HEK293 (cell line): Measurements from ENCODE around the gene AGAP1.

Experiments
- GLI4 ChIP-seq: fragments of 450-650 bp; formaldehyde crosslinking; IDR thresholded peaks from 2 replicates; pipeline ENCODE4 v1.5.1; 2016; ENCODE audit warnings: missing biosample characterization, missing genetic modification characterization
- MEIS1 ChIP-seq: sonication (generic); formaldehyde crosslinking; IDR thresholded peaks from 2 replicates; pipeline ENCODE4 v1.8.1; 2022; ENCODE audit warnings: missing genetic modification reagents, mild to moderate bottlenecking, borderline replicate concordance
- SP2 ChIP-seq: fragments of 450-650 bp; formaldehyde crosslinking; IDR thresholded peaks from 2 replicates; pipeline ENCODE4 v1.5.1; 2016; ENCODE audit warnings: missing biosample characterization, missing genetic modification characterization
- ZBTB1 ChIP-seq: fragments of 450-650 bp; formaldehyde crosslinking; IDR thresholded peaks from 2 replicates; pipeline ENCODE4 v1.5.1; 2016; ENCODE audit warnings: missing biosample characterization, missing genetic modification characterization
- ZNF37A ChIP-seq: fragments of 450-650 bp; IDR thresholded peaks from 2 replicates; pipeline ENCODE4 v1.5.1; 2018; ENCODE audit warnings: missing biosample characterization, missing genetic modification characterization
- ZNF629 ChIP-seq: fragments of 450-650 bp; formaldehyde crosslinking; IDR thresholded peaks from 2 replicates; pipeline ENCODE4 v1.5.1; 2017; ENCODE audit warnings: missing biosample characterization, missing genetic modification characterization
- ZNF654 ChIP-seq: fragments of 450-650 bp; formaldehyde crosslinking; IDR thresholded peaks from 2 replicates; pipeline ENCODE4 v1.5.1; 2016; ENCODE audit warnings: low read depth, missing biosample characterization, missing genetic modification characterization
- ZNF830 ChIP-seq: fragments of 450-650 bp; IDR thresholded peaks from 2 replicates; pipeline ENCODE4 v1.5.0; 2018; ENCODE audit warnings: missing biosample characterization, missing genetic modification characterization, low read depth, mild to moderate bottlenecking, moderate library complexity
- TF ChIP-seq, protein P1 (sequence below): fragments of 450-650 bp; formaldehyde crosslinking; IDR thresholded peaks from 2 replicates; pipeline ENCODE4 v1.5.1; 2016; ENCODE audit warnings: missing biosample characterization, missing genetic modification characterization
- TF ChIP-seq, protein P2 (sequence below): fragments of 450-650 bp; formaldehyde crosslinking; IDR thresholded peaks from 2 replicates; pipeline ENCODE4 v1.5.1; 2016; ENCODE audit warnings: missing biosample characterization, missing genetic modification characterization
- TF ChIP-seq, protein P3 (sequence below): fragments of 450-650 bp; formaldehyde crosslinking; IDR thresholded peaks from 2 replicates; pipeline ENCODE4 v1.5.1; 2016; ENCODE audit warnings: missing biosample characterization, missing genetic modification characterization
- TF ChIP-seq, protein P4 (sequence below): fragments of 450-650 bp; formaldehyde crosslinking; optimal IDR thresholded peaks from 2 replicates; pipeline ENCODE3; 2016; ENCODE audit warnings: missing biosample characterization, mild to moderate bottlenecking, missing genetic modification characterization

DNA sequence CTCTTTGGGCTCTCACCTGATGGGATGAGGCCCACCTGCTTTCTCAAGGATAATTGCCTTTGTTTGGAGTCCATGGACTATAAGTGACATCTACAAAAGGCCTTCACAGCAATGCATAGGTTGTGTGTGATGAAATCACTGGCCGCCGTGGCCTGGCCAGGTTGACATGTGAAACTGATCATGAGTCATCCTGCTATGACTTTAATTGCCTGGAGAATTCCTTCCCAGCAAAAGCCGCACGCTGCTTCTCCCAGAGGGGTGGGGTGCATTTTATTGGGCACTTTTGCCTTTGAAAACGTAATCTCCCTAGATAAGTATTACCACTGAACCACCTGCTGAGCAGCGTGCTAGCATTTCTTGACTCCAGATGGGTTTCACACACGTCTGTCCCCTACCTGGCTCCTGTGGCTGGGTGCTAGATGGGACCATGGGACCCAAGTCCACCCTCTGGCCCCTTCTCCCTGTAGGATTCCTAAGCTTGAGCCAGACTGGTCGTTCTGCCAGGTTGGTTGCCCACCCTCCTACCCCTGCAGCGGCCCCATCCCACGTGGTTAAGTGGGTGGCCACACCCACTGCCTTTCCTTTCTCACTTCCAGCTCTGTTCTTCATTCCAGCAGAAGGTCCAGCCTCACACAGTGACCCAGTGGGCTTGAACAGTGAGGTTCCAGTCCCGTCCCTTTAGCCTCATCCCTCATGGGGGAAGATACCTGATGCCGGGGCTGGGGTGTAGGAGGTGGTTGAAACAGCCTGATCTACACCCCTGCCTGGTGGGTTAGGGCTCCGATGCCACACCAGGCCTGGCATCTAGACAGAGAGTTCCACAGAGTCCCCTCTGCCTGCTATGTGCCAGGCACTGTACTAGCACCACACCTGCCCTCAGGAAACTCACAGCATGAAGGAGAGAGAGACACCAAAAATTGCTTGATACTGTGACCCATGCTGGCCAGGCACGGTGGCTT is 584.7 kb downstream of the AGAP1 start:
- TF ChIP-seq GLI4 = no peak
- TF ChIP-seq, protein P1, sequence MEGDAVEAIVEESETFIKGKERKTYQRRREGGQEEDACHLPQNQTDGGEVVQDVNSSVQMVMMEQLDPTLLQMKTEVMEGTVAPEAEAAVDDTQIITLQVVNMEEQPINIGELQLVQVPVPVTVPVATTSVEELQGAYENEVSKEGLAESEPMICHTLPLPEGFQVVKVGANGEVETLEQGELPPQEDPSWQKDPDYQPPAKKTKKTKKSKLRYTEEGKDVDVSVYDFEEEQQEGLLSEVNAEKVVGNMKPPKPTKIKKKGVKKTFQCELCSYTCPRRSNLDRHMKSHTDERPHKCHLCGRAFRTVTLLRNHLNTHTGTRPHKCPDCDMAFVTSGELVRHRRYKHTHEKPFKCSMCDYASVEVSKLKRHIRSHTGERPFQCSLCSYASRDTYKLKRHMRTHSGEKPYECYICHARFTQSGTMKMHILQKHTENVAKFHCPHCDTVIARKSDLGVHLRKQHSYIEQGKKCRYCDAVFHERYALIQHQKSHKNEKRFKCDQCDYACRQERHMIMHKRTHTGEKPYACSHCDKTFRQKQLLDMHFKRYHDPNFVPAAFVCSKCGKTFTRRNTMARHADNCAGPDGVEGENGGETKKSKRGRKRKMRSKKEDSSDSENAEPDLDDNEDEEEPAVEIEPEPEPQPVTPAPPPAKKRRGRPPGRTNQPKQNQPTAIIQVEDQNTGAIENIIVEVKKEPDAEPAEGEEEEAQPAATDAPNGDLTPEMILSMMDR (tag by site-specific recombination) = no peak
- no peak for TF ChIP-seq ZNF37A (tag by site-specific recombination)
- TF ChIP-seq, protein P2, sequence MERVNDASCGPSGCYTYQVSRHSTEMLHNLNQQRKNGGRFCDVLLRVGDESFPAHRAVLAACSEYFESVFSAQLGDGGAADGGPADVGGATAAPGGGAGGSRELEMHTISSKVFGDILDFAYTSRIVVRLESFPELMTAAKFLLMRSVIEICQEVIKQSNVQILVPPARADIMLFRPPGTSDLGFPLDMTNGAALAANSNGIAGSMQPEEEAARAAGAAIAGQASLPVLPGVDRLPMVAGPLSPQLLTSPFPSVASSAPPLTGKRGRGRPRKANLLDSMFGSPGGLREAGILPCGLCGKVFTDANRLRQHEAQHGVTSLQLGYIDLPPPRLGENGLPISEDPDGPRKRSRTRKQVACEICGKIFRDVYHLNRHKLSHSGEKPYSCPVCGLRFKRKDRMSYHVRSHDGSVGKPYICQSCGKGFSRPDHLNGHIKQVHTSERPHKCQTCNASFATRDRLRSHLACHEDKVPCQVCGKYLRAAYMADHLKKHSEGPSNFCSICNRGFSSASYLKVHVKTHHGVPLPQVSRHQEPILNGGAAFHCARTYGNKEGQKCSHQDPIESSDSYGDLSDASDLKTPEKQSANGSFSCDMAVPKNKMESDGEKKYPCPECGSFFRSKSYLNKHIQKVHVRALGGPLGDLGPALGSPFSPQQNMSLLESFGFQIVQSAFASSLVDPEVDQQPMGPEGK = peak; percentile 85
- TF ChIP-seq, protein P3, sequence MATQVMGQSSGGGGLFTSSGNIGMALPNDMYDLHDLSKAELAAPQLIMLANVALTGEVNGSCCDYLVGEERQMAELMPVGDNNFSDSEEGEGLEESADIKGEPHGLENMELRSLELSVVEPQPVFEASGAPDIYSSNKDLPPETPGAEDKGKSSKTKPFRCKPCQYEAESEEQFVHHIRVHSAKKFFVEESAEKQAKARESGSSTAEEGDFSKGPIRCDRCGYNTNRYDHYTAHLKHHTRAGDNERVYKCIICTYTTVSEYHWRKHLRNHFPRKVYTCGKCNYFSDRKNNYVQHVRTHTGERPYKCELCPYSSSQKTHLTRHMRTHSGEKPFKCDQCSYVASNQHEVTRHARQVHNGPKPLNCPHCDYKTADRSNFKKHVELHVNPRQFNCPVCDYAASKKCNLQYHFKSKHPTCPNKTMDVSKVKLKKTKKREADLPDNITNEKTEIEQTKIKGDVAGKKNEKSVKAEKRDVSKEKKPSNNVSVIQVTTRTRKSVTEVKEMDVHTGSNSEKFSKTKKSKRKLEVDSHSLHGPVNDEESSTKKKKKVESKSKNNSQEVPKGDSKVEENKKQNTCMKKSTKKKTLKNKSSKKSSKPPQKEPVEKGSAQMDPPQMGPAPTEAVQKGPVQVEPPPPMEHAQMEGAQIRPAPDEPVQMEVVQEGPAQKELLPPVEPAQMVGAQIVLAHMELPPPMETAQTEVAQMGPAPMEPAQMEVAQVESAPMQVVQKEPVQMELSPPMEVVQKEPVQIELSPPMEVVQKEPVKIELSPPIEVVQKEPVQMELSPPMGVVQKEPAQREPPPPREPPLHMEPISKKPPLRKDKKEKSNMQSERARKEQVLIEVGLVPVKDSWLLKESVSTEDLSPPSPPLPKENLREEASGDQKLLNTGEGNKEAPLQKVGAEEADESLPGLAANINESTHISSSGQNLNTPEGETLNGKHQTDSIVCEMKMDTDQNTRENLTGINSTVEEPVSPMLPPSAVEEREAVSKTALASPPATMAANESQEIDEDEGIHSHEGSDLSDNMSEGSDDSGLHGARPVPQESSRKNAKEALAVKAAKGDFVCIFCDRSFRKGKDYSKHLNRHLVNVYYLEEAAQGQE (tag by site-specific recombination) = no peak
- TF ChIP-seq ZNF629 (tag by site-specific recombination) = peak; percentile 90
- TF ChIP-seq, protein P4, sequence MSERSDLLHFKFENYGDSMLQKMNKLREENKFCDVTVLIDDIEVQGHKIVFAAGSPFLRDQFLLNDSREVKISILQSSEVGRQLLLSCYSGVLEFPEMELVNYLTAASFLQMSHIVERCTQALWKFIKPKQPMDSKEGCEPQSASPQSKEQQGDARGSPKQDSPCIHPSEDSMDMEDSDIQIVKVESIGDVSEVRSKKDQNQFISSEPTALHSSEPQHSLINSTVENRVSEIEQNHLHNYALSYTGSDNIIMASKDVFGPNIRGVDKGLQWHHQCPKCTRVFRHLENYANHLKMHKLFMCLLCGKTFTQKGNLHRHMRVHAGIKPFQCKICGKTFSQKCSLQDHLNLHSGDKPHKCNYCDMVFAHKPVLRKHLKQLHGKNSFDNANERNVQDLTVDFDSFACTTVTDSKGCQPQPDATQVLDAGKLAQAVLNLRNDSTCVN (tag by site-specific recombination) = no peak
- TF ChIP-seq ZBTB1 (tag by site-specific recombination) = no peak
- TF ChIP-seq SP2 (tag by site-specific recombination) = no peak
- no peak for TF ChIP-seq ZNF654 (tag by site-specific recombination)
- TF ChIP-seq ZNF830 (tag by site-specific recombination) = no peak
- TF ChIP-seq MEIS1 (CRISPR knock-in tag) = no peak
